H4 (cell line): ENCODE data around the gene PLCH2. TPM values are rescaled to one million over a fixed set of nuclear protein-coding genes. Genes with fewer than 3 reads are reported as not detected.
"Not testable (repeated sequence)": the region's sequence is repeated elsewhere in the genome, so short reads cannot be mapped to it uniquely, and the experiment has no call there.

Experiments
- DNase-seq: peaks from one replicate; pipeline ENCODE4 v3.0.0-alpha.2; 2015; ENCODE audit warnings: low spot score
- total RNA-seq: library from RNA; depleted of rRNA; stranded (reverse); fragments of >200 nt; shearing (Covaris generic); gene quantifications from 2 replicates; pipeline ENCODE4 v1.2.3, GENCODE V29; 2014; rRNA removed

The PLCH2 gene
- total RNA-seq, result 0.02 TPM in 1 of 2 replicates, not detected in the other

GRCh38 chr1:2476061-2476999 is at the start of gene PLCH2:
PLCH2 (plus strand) TSS chr1:2476289; CDS start chr1:2476589, 300 bp downstream.
- no peak for DNase-seq

GRCh38 chr1:2426540-2426939 is 49.5 kb upstream of the PLCH2 start:
- no peak for DNase-seq

DNA sequence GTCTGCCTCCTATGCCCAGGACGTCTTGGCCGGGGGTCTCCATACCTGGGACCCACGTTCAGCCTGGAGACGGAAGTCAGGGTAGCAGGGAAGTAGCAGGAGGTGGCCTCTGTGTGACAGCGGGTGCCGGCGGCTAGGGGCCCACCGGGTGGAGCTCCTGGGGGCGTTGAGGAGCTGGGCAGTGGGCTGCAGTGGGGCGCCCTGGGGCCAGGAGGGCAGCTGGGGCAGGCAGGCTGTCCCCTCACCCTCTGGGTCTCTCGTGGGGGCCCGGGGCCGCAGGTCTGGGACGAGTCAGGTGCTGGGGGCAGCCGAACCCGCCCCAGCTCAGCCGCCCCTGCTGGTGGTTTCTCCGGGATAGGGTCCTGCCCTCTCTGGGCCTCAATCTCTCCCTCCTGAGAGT is 49.0 kb upstream of the PLCH2 start:
- no peak for DNase-seq

GRCh38 chr1:2427976-2428375 is 48.1 kb upstream of the PLCH2 start:
- DNase-seq, result no peak

DNA sequence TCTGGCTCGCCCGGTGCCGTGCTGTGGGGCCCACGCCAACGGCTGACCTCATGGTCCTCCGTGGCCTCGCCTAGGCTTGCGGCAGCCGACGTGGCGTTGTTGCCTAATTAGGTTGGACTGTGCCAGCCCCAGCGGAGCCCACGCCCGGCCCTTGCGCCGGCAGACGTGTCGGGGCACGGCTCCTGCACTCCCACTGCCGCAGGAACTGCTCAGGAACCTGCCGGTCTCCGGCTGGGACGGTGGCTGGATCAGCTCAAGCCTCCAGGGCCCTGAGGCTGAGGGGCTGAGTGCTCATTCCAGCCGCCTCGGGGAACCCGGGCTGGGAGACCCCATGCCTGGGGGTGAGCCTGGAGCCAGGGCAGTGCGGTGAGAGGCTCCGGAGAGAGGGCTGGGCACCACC is 47.6 kb upstream of the PLCH2 start:
- DNase-seq, result no peak

DNA sequence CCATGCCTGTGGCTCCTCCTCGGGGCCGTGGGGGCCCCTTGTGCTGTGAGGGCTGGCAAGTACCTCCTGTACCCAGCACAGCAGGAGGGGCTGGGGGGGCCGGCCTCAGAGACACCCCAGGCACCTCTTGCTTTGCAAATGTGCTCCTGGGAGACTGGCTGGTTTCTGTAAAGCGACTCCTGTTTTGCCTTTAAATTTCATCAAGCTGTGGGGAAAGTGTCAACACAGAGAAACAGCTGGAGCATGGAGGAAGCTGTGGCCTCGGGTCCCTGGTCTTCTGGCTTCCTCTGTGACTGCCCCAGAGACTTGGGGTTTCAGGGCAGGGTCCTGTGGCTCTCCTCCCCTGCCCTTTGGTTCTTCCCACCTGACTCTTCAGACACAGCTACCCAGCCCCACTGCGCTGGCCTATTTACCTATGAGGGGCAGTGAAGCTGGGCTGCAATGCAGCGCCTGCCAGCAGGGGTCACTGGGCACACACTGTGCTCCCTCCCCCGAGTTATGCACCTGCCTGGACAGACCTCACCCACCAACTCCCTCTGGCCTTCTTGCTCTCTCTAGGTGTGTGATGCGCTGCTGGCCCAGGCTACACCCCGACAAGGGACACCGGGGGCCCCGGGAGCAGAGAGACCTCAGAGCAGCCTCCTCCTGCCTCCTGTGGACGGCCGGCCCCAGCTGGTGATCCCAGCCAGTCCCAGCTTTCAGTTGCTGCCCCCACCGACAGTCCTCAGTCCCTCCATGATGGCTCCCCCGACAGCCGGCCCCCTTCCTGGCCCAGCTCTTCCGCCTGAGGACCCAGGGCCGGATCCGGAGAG is 46.1 kb upstream of the PLCH2 start:
- DNase-seq, result no peak

- no peak for DNase-seq
These were observed 45.5 kb upstream of the PLCH2 start for GRCh38 chr1:2430592-2430973.

DNA sequence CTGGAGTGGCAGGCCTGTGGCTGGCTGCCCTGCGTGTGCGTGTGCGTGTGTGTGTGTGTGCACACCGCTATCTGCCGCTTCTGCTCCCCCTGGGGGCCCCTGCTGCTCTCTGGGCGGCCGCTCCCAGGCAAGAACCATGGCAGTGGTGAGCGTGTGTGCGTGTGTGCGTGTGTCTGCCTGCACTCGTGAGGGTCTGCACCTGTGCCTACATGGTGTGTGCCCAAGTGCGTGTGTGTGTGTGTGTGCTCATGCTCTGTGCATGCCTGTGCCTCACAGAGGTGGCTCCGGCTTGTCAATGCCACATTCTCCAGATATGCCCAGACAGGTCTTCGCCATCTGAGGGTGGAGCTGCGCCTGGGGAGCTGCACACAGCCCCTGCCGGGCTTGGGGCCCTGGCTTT is 45.0 kb upstream of the PLCH2 start:
- DNase-seq, result no peak

DNA sequence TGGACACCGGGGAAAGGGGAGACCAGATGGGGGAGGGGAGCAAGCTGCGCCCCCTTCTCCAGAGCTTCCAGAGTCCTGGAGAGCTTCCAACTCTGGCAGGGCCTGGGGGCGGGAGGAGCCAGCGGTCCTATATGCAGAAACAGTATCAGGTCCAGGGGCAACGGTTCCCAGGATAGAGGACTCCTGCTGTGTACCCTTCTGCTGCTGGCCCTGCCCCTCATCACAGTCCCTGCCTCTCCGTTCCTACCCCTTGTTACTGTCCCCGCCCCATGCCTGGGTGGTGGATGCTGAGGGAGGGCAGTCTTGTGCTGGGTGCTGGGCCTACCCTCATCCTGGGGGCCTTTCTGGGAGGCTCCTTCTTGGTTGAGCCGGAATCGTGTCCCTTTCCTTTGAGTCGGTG is 44.6 kb upstream of the PLCH2 start:
- no peak for DNase-seq

DNA sequence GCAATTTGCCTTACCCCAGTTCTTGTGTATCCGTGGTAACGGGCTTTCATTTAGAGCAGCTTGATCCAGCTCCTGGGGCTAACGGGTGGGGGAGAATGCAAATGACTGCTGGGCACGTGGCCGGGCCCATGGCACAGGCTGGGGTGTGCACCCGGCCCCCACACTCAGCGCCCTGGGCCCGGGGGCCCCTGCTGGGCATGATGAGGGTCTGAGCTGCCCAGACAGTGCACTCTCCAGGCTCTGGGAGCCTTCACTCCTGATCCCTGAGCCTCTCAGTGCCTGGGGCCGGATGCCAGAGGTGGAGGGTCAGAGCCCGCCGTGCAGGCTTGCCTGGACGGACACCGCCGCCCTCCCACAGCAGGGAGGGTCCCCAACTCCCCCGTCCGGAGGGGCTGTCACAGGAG is 43.6 kb upstream of the PLCH2 start:
- DNase-seq, result no peak

DNA sequence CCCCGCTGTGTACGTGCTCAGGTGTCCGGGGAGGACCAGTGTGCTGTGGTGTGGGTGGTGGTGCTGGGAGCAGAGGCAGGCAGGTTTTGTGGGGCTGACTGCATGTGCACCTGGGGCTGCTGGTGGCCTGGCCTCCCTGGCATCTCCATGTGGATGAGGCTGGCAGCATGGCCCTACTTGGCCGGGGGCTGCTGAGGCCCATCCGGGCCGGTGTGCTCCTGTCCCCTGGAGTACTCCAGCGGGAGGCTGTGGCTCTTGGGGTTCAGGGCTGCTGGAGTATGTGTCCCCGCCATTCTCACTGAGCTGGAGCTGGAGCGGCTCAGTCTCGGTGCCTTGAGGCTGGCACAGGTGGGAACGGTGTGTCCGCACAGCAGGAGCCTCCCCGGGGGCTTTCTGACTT is 42.9 kb upstream of the PLCH2 start:
- no peak for DNase-seq

DNA sequence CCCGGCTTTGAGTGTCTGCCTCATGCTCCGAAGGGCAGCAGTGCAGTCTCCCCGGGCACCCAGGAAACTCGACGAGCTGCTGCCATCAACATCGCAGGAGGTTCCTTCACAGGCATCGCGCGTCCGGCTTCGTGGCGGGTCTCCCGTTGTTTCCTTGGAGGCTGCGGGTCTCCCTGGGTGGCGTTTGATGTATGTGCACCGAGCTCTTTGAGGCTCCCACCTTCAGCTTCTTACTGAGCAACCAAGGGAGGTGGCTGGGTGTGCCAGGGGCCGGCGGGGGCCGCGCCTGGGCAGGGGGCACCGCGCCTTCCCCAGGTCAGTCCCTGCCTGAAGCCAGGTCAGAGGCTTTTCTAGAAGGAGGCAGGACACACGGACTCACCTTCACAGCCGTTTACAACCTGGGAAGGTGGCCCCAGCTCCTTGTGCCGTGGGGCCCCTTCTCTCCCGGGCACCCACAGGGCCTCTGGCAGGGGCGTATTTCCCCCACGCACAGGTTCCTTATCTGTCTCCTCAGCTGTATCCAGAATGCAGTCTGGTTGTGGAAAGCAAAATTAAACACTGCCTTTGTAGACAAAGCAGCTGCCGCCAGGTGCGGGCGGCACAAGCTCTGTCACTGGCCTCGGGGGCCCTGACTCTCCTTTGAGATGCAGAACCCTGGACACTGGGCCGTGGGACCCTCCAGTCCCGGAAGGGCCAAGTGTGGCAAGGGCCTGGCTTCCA is 42.0 kb upstream of the PLCH2 start:
- DNase-seq, result no peak

DNA sequence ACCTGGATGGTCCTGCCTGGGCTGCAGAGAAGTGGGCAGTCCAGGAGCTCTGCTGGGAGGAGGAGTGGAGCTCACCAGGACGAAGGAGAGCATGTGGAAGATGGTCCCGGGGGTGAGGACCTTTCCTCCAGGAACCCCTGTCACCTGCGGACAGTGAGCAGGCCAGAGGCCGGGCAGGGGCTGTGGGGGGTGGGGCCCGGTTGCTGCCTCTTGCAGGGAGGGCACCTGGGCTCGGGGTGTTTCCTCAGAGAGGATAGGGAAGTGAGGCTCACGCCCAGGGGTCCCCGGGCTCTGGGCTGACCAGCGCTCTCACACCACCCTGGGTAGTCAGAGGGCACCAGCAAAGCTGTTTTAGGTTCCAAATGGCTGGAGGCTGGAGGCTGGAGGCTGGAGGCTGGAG is 41.0 kb upstream of the PLCH2 start:
- DNase-seq, result no peak

DNA sequence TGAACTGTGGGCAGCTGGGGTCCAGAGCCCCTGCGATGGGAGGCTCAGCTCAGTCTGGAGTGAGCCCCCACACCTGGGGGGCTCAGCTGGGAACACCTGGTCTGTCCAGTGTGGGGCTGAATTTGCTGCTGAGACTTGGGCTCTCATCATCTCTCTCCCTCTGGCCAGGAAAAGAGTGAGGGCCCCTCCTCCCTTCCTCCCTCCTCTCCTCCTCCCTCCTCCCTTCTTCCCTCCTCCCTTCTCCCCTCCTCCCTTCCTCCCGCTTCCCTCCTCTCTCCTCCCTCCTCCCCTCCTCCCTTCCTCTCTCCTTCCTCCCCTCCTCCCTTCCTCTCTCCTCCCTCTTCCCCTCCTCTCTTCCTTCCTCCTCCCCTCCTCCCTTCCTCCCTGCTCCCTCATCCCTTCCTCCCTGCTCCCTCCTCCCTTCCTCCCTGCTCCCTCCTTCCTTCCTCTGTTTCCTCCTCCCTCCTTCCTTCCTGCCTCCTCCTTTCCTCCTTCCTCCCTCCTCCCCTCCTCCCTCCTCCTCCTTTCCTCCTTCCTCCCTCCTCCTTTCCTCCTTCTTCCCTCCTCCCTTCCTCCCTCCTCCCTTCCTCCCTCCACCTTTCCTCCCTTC is 40.2 kb upstream of the PLCH2 start:
- no peak for DNase-seq

DNA sequence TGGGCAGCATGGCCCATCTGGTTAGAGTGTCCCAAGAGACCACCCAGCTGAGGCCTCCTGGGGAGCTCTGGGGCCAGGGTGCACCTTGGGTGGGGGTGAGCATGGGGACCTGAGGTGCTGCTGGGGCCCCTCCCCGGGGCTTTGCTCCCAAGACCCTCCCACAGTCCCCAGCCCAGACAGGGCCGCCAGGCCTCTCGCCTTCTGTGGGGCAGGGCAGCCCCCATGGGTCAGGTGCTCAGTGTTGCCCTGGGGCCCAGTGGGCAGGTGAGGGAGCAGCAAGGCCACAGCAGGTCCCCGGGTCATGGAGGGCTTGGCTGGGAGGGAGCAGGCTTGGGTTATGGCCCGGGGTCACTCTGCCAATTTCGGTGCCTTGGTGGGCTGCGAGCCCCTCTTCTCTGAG is 39.2 kb upstream of the PLCH2 start:
- no peak for DNase-seq

DNA sequence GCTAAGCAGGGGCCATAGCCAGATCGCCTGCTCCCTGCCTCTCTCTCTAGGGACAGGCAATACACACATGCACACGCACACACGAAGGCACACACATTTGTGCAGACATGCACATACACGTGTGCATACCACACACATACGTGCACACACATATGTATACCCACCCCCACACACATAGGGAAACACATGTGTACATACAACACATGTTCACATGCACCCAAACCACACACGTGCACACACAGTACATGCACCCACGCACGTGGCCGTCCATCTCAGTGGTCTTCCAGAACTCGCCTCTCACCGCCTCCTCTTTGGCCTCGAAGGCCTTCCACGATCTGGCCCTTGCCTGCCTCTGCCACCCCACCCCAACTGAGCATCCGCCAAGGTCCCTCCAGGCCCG is 38.5 kb upstream of the PLCH2 start:
- DNase-seq, result no peak

- DNase-seq, result no peak
These were observed 38.1 kb upstream of the PLCH2 start for GRCh38 chr1:2438038-2438437.

- DNase-seq, result no peak
These were observed 37.4 kb upstream of the PLCH2 start for GRCh38 chr1:2438641-2439040.

DNA sequence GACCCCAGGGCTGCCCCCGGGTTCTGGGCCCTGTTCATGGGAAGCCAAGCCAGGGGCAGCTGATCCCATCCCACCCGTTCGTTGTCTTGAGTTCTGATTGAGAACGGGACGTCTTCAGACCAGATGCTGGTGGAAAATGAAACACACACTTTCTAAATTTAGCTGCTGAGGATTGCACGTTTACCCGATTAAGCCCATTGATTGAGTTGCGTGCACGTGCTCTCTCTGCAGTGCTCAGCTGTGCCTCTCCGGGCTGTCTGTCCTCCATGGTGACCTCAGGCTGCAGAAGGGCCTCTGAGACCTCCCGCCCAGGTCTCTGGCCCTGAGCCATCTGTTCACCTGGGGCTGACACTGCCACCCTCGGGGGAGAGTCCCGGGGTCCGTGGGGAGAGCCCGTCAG is 36.7 kb upstream of the PLCH2 start:
- no peak for DNase-seq

DNA sequence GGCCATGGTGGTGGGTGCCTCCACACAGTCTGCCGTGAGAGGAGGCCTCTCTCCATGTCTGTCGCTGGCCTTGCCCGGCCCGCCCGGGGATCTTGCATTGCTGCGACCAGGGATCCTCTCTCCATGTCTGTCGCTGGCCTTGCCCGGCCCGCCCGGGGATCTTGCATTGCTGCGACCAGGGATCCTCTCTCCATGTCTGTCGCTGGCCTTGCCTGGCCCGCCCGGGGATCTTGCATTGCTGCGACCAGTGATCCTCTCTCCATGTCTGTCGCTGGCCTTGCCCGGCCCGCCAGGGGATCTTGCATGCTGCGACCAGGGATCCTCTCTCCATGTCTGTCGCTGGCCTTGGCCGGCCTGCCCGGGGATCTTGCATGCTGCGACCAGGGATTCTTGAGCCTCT is 35.7 kb upstream of the PLCH2 start:
- DNase-seq, result not testable (repeated sequence)

- no peak for DNase-seq
These were observed 34.3 kb upstream of the PLCH2 start for GRCh38 chr1:2441746-2442145.

DNA sequence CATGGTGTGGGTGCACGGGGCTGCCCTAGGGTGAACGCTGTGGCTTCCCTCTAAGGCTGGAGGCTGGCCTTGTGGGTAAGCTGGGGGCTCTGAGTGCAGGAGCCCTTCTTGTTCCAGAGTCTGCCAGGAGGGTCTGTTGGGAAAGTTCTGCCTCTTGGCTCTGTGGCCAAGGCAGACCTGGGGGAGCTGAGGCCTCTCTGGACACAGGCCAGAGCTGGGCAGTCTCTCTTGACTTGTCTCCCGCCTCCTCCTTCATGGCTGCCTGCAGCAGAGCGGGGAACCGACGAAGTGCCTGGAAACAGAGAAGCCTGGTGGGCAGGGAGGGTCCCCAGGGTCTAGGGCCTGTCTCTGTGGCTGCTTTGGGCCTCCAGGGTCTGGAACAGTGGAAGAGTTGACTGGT is 33.4 kb upstream of the PLCH2 start:
- no peak for DNase-seq
